HFFc6 (cell line): ENCODE results near the gene LTB4R. TPM values are rescaled to one million over a fixed set of nuclear protein-coding genes. Genes with fewer than 3 reads are reported as not detected.

Source experiments
- DNase-seq: peaks from one replicate; pipeline ENCODE4 v3.0.0-alpha.2; 2018
- H3K27ac Mint-ChIP-seq: 2 replicates; pipeline ENCODE4 v1.8.0; 2020; ENCODE audit warnings: mild to moderate bottlenecking, mixed read lengths
- H3K27me3 Mint-ChIP-seq: 2 replicates; pipeline ENCODE4 v1.8.0; 2021; ENCODE audit warnings: mild to moderate bottlenecking, moderate library complexity, mixed read lengths; ENCODE audit not compliant: insufficient read depth
- H3K36me3 Mint-ChIP-seq: 2 replicates; pipeline ENCODE4 v1.8.0; 2021; ENCODE audit warnings: low read depth, mixed read lengths
- H3K4me1 Mint-ChIP-seq: 2 replicates; pipeline ENCODE4 v1.8.0; 2020; ENCODE audit warnings: low read depth, mixed read lengths
- H3K4me3 Mint-ChIP-seq: 2 replicates; pipeline ENCODE4 v1.8.0; 2020; ENCODE audit warnings: mild to moderate bottlenecking, moderate library complexity, mixed read lengths
- H3K9me3 Mint-ChIP-seq: 2 replicates; pipeline ENCODE4 v1.8.0; 2020; ENCODE audit warnings: mild to moderate bottlenecking, mixed read lengths
- CTCF ChIP-seq: fragments of 200-600 bp; sonication (generic); IDR thresholded peaks from 2 replicates; pipeline ENCODE4 v1.5.0; 2021; ENCODE audit warnings: antibody characterized with exemption, mild to moderate bottlenecking
- total RNA-seq, 6 experiments: library from RNA; stranded (reverse); fragmentation: NEBNext Ultra II Directional; extraction: Animal tissue kit (Norgen Biotek cat#: 25700); gene quantifications; 2 replicates in 1 of 6; 3 replicates in 5 of 6; pipeline ENCODE4 v1.2.3, GENCODE V29; 2021

Gene LTB4R
- total RNA-seq, 6 experiments from 2014 or later, result 1.5 to 2.9 (median 1.9) TPM

- Mint-ChIP-seq H3K4me3 (no peak overlapping the region), H3K27me3 (no peaks in the 10 kb centered on the region; the same call in 1 of the 2 replicates), H3K36me3 (no peaks in the 10 kb centered on the region), H3K9me3 (no peaks in the 10 kb centered on the region), H3K4me1 (peaks cover 26% of the 10 kb centered on the region), H3K27ac (peak overlapping the region; percentile 54)
- no peak for DNase-seq
- TF ChIP-seq CTCF, result peak; percentile 62
Observed at GRCh38 chr14:24279301-24280186, 31.8 kb upstream of the LTB4R start.

GRCh38 chr14:24280797-24281460 is 30.4 kb upstream of the LTB4R start:
- no peaks in the 10 kb centered on the region for H3K36me3 Mint-ChIP-seq
- peaks cover 31% of the 10 kb centered on the region for H3K4me1 Mint-ChIP-seq
- TF ChIP-seq CTCF, result no peak
- no peak for DNase-seq
- H3K27ac Mint-ChIP-seq, result no peak overlapping the region
- no peaks in the 10 kb centered on the region; the same call in 1 of the 2 replicates for H3K27me3 Mint-ChIP-seq
- no peak overlapping the region for H3K4me3 Mint-ChIP-seq
- no peaks in the 10 kb centered on the region for H3K9me3 Mint-ChIP-seq

GRCh38 chr14:24281636-24282035 is 29.7 kb upstream of the LTB4R start:
- DNase-seq, result no peak
- no peaks in the 10 kb centered on the region for H3K36me3 Mint-ChIP-seq
- TF ChIP-seq CTCF, result no peak
- H3K27me3 Mint-ChIP-seq, result no peaks in the 10 kb centered on the region; the same call in 1 of the 2 replicates
- H3K4me1 Mint-ChIP-seq, result peaks cover 31% of the 10 kb centered on the region
- no peaks in the 10 kb centered on the region for H3K9me3 Mint-ChIP-seq
- no peak overlapping the region for H3K4me3 Mint-ChIP-seq
- H3K27ac Mint-ChIP-seq, result no peak overlapping the region

GRCh38 chr14:24282736-24283135 is 28.6 kb upstream of the LTB4R start:
- no peak overlapping the region for H3K4me3 Mint-ChIP-seq
- no peak for DNase-seq
- H3K27me3 Mint-ChIP-seq, result no peaks in the 10 kb centered on the region; the same call in 1 of the 2 replicates
- no peak for TF ChIP-seq CTCF
- H3K9me3 Mint-ChIP-seq, result no peaks in the 10 kb centered on the region
- H3K27ac Mint-ChIP-seq, result no peak overlapping the region
- H3K36me3 Mint-ChIP-seq, result no peaks in the 10 kb centered on the region
- peaks cover 31% of the 10 kb centered on the region for H3K4me1 Mint-ChIP-seq

- no peaks in the 10 kb centered on the region for H3K9me3 Mint-ChIP-seq
- DNase-seq, result no peak
- H3K4me3 Mint-ChIP-seq, result no peak overlapping the region
- no peak overlapping the region for H3K27ac Mint-ChIP-seq
- no peaks in the 10 kb centered on the region for H3K36me3 Mint-ChIP-seq
- peaks cover 23% of the 10 kb centered on the region for H3K4me1 Mint-ChIP-seq
- no peaks in the 10 kb centered on the region; the same call in 1 of the 2 replicates for H3K27me3 Mint-ChIP-seq
- no peak for TF ChIP-seq CTCF
Observed at GRCh38 chr14:24283796-24284460, 27.4 kb upstream of the LTB4R start.
